ENCODE data around the gene FDX2.
A peak's percentile ranks its signal among the peaks of the same experiment; 100 is the strongest.

FDX2 gene

GRCh38 chr19:10339380-10339960 lies 23.7 kb upstream of the FDX2 start, which contains the start of gene ICAM3:
TSS of gene ICAM3 (minus strand) at chr19:10339624. CDS start at chr19:10339614, 10 bp downstream.
- TF ChIP-seq GATA3 (IDR thresholded peaks at IDR 0.05; ENCODE audit: low read depth, low read length) (no peak), GATA2 (IDR thresholded peaks at IDR 0.05; ENCODE audit: low read depth, low read length) (no peak)

DNA sequence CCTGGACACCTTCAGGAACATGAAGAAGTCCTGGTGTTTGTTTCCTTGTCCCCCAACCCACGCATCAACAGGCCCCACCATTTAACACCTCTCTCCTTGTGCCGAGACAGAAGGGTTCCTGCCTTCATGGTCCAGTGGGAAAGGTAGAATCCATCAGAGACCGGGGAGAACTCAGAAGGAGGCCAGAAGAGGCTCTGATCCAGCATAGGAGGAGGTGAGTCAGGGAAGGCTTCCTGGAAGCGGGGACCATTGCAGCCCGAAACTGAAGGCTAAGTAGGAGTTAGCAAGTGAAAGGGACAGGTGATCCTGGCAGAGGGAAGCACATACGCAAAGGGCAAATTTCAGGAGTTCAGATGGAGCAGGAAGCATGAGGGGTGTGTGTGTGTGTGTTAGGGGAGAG lies 23.1 kb upstream of the FDX2 start:
- TF ChIP-seq GATA2 (IDR thresholded peaks at IDR 0.05; ENCODE audit: low read depth, low read length) (no peak), GATA3 (IDR thresholded peaks at IDR 0.05; ENCODE audit: low read depth, low read length) (no peak)

DNA sequence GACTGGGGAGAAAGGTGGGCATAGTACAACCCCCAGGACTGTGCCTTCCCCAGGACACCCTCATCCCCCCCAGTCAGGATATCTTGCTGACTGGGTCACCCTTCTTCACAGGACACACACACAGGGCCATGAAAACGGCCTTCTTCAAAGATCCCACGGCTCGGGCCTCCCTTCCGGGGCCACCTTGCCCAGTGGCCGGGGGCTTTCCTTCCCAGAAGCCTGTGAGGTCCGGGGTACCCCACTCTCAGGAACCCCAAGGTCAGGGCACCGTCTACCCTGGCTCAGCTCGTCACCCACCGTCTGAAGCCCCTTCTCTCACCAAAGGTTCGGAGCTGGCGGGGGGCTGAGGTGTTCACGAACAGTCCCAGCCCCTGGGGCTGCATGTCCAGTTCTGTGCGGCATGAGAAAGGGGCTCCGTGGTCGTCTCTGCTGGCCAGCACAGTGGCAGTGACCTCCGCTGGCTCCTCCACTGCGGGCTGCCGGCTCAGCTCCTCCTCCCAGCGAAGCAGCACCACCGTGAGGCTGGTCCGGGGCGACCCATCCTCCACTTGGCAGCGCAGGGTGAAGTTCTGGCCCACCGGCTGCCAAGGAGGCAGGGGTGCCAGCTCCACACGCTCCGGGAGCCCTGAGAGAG lies 19.7 kb upstream of the FDX2 start:
- TF ChIP-seq GATA3 (IDR thresholded peaks at IDR 0.05; ENCODE audit: low read depth, low read length) (no peak), GATA2 (IDR thresholded peaks at IDR 0.05; ENCODE audit: low read depth, low read length) (no peak)

- TF ChIP-seq GATA3 (IDR thresholded peaks at IDR 0.05; ENCODE audit: low read depth, low read length): no peak
- TF ChIP-seq GATA2 (IDR thresholded peaks at IDR 0.05; ENCODE audit: low read depth, low read length): no peak
Observed at GRCh38 chr19:10334588-10335351, 19.0 kb upstream of the FDX2 start.

DNA sequence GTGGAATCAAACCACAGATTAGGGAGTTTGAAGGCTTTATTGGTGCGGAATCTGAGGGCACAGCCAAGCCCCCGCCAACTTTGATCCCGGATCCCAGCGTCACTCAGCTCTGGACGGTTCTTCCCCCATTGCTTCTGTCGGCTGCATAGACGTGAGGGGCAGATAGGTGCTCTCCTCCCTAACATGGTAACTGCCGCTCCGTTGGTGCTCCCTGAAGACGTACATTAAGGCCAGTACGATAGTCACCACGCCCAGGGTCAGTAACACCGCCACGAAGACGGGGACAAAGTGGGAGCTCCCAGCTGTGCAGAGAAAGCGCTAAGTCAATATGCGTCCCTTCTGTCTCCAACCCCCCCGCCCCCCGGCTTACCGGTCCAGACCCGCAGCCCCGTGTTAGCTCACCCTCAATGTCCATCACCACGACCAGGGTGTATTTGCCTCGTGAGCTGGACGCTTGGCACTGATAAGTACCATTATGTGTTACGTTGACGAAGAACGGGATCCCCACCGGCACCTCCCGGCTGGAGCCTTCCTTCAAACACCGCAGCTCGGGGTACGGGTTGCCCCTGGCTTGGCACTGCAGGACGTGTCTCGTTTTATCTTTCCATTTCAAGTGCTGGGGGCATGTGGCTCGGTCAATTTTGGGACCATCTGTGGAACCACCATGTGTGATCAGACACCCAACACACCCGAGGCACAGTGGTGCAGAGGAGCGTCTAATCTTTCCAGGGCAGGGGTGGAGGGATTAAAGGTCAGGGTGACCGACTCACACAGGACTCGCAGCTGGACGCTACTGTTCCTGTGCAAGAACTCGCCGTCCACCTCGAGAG lies 18.2 kb upstream of the FDX2 start:
- TF ChIP-seq GATA3 (IDR thresholded peaks at IDR 0.05; ENCODE audit: low read depth, low read length) (no peak), GATA2 (IDR thresholded peaks at IDR 0.05; ENCODE audit: low read depth, low read length) (no peak)

DNA sequence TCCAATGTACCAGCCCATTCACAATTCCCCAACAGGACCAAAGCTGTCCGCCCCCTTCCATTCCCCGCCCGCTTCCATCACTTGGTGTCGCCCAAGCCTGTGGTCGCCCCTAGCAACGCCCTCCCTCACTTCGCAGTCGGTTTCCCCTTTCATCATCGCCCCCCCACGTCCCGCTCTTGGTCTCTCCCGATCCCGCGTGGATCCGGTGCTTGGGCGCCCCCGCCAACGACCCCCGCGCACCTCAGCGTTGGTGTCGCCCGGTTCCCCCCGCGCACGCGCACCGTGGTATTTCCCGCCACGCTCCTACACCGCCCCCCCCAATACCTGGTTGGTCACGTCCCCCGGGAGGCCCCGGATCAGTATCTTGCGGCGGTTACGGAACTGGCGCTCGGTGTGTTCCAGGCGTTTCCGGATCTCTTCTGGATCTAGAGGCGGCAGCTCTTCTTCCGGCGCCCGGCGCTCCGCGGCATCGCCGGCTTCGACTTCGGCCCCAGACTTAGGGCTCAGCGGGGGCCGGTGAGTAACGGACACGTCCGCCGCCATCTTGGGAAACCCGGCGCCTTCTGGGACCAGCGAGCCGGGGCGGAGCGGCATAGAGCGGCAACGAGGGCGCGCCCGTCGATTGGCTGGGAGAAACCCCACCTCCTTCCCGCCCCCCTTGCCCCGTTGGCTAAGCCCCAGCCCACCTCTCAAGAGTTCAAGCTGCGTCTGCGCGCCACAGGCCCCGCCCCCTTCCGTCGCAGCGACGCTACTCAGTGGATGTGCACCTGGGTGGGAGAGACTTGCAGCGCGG lies 17.3 kb upstream of the FDX2 start, which contains the start of gene RAVER1:
TSS of gene RAVER1 (minus strand) at position 565 of the 793 bp plus-strand sequence. CDS start at position 543, 22 bp downstream.
- TF ChIP-seq GATA3 (IDR thresholded peaks at IDR 0.05; ENCODE audit: low read depth, low read length) (no peak), GATA2 (IDR thresholded peaks at IDR 0.05; ENCODE audit: low read depth, low read length) (0 out of 2 replicates have a peak, but pooled peaks have one; percentile 37)

DNA sequence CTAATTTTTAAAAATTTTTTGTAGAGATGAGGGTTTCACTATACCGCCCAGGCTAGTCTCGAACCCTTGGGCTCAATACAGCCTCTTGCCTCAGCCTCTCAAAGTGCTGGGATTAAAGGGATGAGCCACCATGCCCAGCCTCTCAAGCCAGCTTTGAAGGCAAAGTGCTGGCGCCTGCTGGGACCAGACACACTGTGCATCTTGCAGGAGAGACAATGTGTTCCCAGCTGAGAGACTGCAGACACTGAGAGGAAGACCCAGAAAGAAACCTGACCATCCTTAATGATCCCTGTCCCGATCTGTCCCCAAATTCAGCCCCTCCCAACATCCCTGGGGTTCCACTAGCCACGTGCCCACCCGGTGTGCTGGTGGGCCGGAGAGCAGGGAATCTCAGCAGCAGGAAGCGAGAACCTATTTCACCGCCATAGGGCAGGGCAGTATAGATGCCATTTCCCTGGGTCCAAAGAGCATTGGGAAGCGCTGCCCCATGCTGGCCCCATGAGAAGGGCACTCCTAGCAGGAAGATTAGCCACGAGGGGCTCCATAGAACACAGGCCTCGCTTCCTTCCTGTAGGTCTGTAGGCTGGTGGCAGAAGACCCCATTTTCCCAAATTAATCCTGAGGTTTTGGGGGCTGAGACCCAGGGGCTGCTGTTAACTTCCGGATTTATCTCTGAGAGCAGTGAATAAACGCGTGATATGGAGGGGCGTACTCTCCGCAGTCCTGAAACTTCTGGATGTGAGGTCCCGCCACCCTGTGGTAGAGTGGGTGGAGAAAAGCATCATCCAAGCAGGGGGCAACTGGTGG lies 16.5 kb upstream of the FDX2 start:
- TF ChIP-seq GATA2 (IDR thresholded peaks at IDR 0.05; ENCODE audit: low read depth, low read length): no peak
- TF ChIP-seq GATA3 (IDR thresholded peaks at IDR 0.05; ENCODE audit: low read depth, low read length): no peak

- no peak for TF ChIP-seq GATA2 (IDR thresholded peaks at IDR 0.05; ENCODE audit: low read depth, low read length)
- TF ChIP-seq GATA3 (IDR thresholded peaks at IDR 0.05; ENCODE audit: low read depth, low read length): no peak
Observed at GRCh38 chr19:10329555-10329954, 13.7 kb upstream of the FDX2 start.

DNA sequence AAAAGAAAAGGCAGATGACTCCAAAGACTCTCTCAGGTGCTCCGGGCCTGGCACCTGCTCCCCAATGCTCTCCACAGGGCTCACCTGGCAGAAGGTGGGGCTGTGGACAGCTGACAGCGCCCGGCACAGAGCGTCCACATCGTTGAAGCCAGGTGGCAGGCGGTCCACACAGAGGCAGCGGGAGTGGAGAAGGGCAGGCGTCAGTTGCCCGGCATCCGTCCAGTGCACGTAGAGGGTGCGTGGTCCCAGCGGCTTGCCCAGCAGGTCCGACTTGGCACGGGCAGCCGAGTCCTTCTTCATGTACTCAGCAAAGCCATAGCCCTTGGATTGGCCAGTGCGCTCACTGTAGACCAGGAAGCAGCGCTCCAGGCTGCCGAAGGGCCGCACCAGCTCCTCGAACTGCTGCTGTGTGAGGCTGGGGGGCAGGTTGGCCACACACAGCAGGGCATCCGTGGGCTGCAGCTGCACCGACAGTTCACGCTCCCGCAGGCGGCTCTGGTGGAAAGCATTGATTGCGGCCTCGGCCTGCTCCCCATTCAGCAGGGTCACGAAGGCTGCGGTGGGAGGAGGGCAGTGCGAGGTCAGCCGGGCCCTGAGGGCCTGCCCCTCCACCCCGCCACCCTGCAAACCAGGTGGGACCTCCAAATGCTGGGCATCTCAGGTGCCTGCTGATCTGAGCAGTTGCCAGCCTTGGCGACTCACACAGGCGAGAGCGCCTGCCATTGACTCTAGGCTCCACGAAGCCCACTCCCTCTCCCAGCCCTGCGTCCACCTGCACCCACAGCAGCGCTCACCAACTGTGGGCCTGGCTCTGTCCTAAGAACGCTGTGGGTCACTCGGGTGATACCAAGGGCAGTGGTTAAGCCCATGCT lies 13.0 kb upstream of the FDX2 start:
- TF ChIP-seq GATA2 (IDR thresholded peaks at IDR 0.05; ENCODE audit: low read depth, low read length) (no peak), GATA3 (IDR thresholded peaks at IDR 0.05; ENCODE audit: low read depth, low read length) (no peak)

DNA sequence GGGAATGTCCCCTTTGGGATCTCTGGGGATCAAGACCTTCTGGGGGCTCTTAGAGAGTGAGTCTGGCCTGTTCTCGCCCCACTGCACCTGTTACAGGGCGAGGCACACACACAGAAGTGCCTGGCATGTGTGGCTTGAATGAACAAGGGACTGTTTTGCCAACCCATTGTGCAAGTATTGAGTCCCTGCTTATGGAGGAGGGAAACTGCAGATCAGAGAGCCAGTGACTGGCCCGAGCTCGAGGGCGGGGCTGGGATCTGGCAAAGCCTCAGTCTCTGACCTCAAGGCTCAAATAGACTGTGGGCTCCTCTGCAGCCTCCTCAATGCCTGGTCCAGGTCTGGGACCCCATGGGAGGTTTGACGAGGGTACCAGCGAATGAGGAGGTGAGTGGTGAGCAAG lies 12.0 kb upstream of the FDX2 start:
- no peak for TF ChIP-seq GATA3 (IDR thresholded peaks at IDR 0.05; ENCODE audit: low read depth, low read length)
- TF ChIP-seq GATA2 (IDR thresholded peaks at IDR 0.05; ENCODE audit: low read depth, low read length): no peak

DNA sequence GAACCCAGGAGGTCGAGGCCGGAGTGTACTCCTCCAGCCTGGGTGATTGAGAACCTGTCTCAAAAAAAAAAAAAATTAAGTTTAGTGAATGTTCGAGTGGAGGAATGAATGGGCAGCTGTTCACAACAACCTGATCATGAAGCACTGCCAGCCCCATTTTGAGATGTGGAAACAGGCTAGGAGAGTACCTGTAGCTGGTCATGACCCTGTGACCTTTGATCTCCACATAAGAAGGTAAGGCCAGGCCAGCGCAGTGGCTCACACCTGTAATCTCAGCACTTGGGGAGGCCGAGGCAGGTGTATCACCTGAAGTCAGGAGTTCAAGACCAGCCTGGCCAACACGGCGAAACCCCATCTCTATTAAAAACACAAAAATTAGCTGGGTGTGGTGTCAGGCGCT lies 9.9 kb upstream of the FDX2 start:
- no peak for TF ChIP-seq GATA3 (IDR thresholded peaks at IDR 0.05; ENCODE audit: low read depth, low read length)
- no peak for TF ChIP-seq GATA2 (IDR thresholded peaks at IDR 0.05; ENCODE audit: low read depth, low read length)

Data from SH-SY5Y (cell line).